Muscle of leg (tissue), 11 donors: ENCODE results near the gene ARSB. TPM values are rescaled to one million over a fixed set of nuclear protein-coding genes. Genes with fewer than 3 reads are reported as not detected.
A peak's percentile ranks its signal among the peaks of the same experiment; 100 is the strongest.

Experiments
- DNase-seq: peaks from one replicate; pipeline ENCODE4 v3.0.0; 2013
- H3K27ac ChIP-seq: one replicate; pipeline ENCODE4 v1.5.1; 2013; ENCODE audit warnings: mild to moderate bottlenecking, low read length, control low read depth
- H3K27me3 ChIP-seq: one replicate; pipeline ENCODE4 v1.6.1; 2013; ENCODE audit warnings: low read length; ENCODE audit not compliant: control insufficient read depth, insufficient read depth
- H3K36me3 ChIP-seq: one replicate; pipeline ENCODE4 v1.6.1; 2013; ENCODE audit warnings: low read length; ENCODE audit not compliant: control insufficient read depth, insufficient read depth
- H3K4me1 ChIP-seq: one replicate; pipeline ENCODE4 v1.6.1; 2013; ENCODE audit warnings: low read length; ENCODE audit not compliant: control insufficient read depth, insufficient read depth
- H3K4me3 ChIP-seq: one replicate; pipeline ENCODE4 v1.5.1; 2013; ENCODE audit warnings: low read length, control low read depth
- H3K9me3 ChIP-seq: replicated peaks from 2 replicates; pipeline ENCODE4 v1.6.1; 2013; ENCODE audit warnings: low read depth, low read length; ENCODE audit not compliant: control insufficient read depth
- WGBS: methylation state at CpG from one replicate; pipeline ENCODE4 v1.1.5; 2013; ENCODE audit warnings: missing lambda C conversion rate; ENCODE audit not compliant: insufficient coverage; 5-methylcytosine and 5-hydroxymethylcytosine counted together
- polyA plus RNA-seq, 8 donors: library from polyadenylated mRNA; unstranded; fragments of 120-200 nt; gene quantifications; one replicate each; pipeline versions ENCODE4 v1.2.1 to v1.2.3, GENCODE V29; 2013; ENCODE audit warnings: inconsistent platforms in 1 of 8, low replicate concordance in 1 of 8; ENCODE audit not compliant: insufficient read length in 8 of 8, insufficient read depth in 1 of 8
- total RNA-seq: library from RNA; stranded (reverse); fragments of 120-200 nt; gene quantifications from one replicate; pipeline ENCODE4 v1.2.4, GENCODE V29; 2013

The ARSB gene
- total and polyA plus RNA-seq, 9 donors, result 15.2 to 27.6 (median 21.2) TPM

GRCh38 chr5:78811866-78812265 lies 173.2 kb downstream of the ARSB start:
- DNase-seq, result peak; percentile 78
- H3K4me3 ChIP-seq, result no peak overlapping the region
- peaks cover 32% of the 10 kb centered on the region for H3K4me1 ChIP-seq
- peak overlapping the region; percentile 81 for H3K27ac ChIP-seq
- H3K27me3 ChIP-seq, result no peaks in the 10 kb centered on the region
- WGBS, result 17% methylated on average over 1 of the region's 1 CpG
- no peaks in the 10 kb centered on the region for H3K36me3 ChIP-seq
- H3K9me3 ChIP-seq, result no peaks in the 10 kb centered on the region

GRCh38 chr5:78811121-78811817 lies 173.8 kb downstream of the ARSB start:
- WGBS, result no CpG with 5 or more reads among the region's 5 CpGs
- Histone ChIP-seq H3K4me1 (peaks cover 32% of the 10 kb centered on the region), H3K9me3 (no peaks in the 10 kb centered on the region), H3K4me3 (no peak overlapping the region), H3K36me3 (no peaks in the 10 kb centered on the region), H3K27ac (peak overlapping the region; percentile 81), H3K27me3 (no peaks in the 10 kb centered on the region)
- DNase-seq, result peak; percentile 92

GRCh38 chr5:78810098-78810920 lies 174.8 kb downstream of the ARSB start:
- Histone ChIP-seq H3K36me3 (no peaks in the 10 kb centered on the region), H3K27me3 (no peaks in the 10 kb centered on the region), H3K4me3 (no peak overlapping the region), H3K4me1 (peaks cover 32% of the 10 kb centered on the region), H3K9me3 (no peaks in the 10 kb centered on the region), H3K27ac (peak overlapping the region; percentile 81)
- no CpG with 5 or more reads among the region's 6 CpGs for WGBS
- peak; percentile 67 for DNase-seq

GRCh38 chr5:78809444-78809843 lies 175.7 kb downstream of the ARSB start:
- no peaks in the 10 kb centered on the region for H3K9me3 ChIP-seq
- 35% methylated on average over 10 of the region's 11 CpGs for WGBS
- H3K36me3 ChIP-seq, result no peaks in the 10 kb centered on the region
- no peak overlapping the region for H3K4me3 ChIP-seq
- H3K27ac ChIP-seq, result peak overlapping the region; percentile 68
- H3K4me1 ChIP-seq, result peaks cover 32% of the 10 kb centered on the region
- H3K27me3 ChIP-seq, result no peaks in the 10 kb centered on the region
- peak; percentile 75 for DNase-seq

- WGBS, result 77% methylated on average over 7 of the region's 8 CpGs
- H3K4me1 ChIP-seq, result peaks cover 33% of the 10 kb centered on the region
- peak overlapping the region; percentile 68 for H3K27ac ChIP-seq
- no peaks in the 10 kb centered on the region for H3K27me3 ChIP-seq
- H3K4me3 ChIP-seq, result no peak overlapping the region
- no peaks in the 10 kb centered on the region for H3K9me3 ChIP-seq
- no peaks in the 10 kb centered on the region for H3K36me3 ChIP-seq
- no peak for DNase-seq
These were observed 176.3 kb downstream of the ARSB start for GRCh38 chr5:78808818-78809217.

- Histone ChIP-seq H3K36me3 (no peaks in the 10 kb centered on the region), H3K27ac (peak overlapping the region; percentile 8), H3K9me3 (no peaks in the 10 kb centered on the region), H3K27me3 (no peaks in the 10 kb centered on the region), H3K4me1 (peaks cover 38% of the 10 kb centered on the region), H3K4me3 (no peak overlapping the region)
- peak; percentile 34 for DNase-seq
- 38% methylated on average over 1 of the region's 6 CpGs for WGBS
These were observed 176.7 kb downstream of the ARSB start for GRCh38 chr5:78808380-78808779.

- peaks cover 37% of the 10 kb centered on the region for H3K4me1 ChIP-seq
- no peaks in the 10 kb centered on the region for H3K36me3 ChIP-seq
- no peak for DNase-seq
- no peaks in the 10 kb centered on the region for H3K9me3 ChIP-seq
- no peaks in the 10 kb centered on the region for H3K27me3 ChIP-seq
- H3K4me3 ChIP-seq, result no peak overlapping the region
- 85% methylated on average over 4 of the region's 8 CpGs for WGBS
- no peak overlapping the region for H3K27ac ChIP-seq
These were observed 178.6 kb downstream of the ARSB start for GRCh38 chr5:78806544-78806943.

GRCh38 chr5:78805474-78806124 lies 179.5 kb downstream of the ARSB start:
- Histone ChIP-seq H3K9me3 (no peaks in the 10 kb centered on the region), H3K4me3 (no peak overlapping the region), H3K27ac (no peak overlapping the region), H3K36me3 (no peaks in the 10 kb centered on the region), H3K27me3 (no peaks in the 10 kb centered on the region), H3K4me1 (peaks cover 33% of the 10 kb centered on the region)
- DNase-seq, result no peak
- 86% methylated on average over 7 of the region's 10 CpGs for WGBS

GRCh38 chr5:78804995-78805394 lies 180.1 kb downstream of the ARSB start:
- 94% methylated on average over 2 of the region's 6 CpGs for WGBS
- no peaks in the 10 kb centered on the region for H3K36me3 ChIP-seq
- H3K27me3 ChIP-seq, result no peaks in the 10 kb centered on the region
- H3K9me3 ChIP-seq, result no peaks in the 10 kb centered on the region
- peaks cover 27% of the 10 kb centered on the region for H3K4me1 ChIP-seq
- no peak for DNase-seq
- H3K4me3 ChIP-seq, result no peak overlapping the region
- H3K27ac ChIP-seq, result no peak overlapping the region

- Histone ChIP-seq H3K4me1 (peaks cover 17% of the 10 kb centered on the region), H3K27ac (no peak overlapping the region), H3K27me3 (no peaks in the 10 kb centered on the region), H3K9me3 (no peaks in the 10 kb centered on the region), H3K36me3 (no peaks in the 10 kb centered on the region), H3K4me3 (no peak overlapping the region)
- peak; percentile 50 for DNase-seq
- 80% methylated on average over 1 of the region's 2 CpGs for WGBS
These were observed 181.2 kb downstream of the ARSB start for GRCh38 chr5:78803941-78804340.
